Neural cell (in vitro differentiated cells): ENCODE results near the gene C1orf210. TPM values are rescaled to one million over a fixed set of nuclear protein-coding genes. Genes with fewer than 3 reads are reported as not detected.

ENCODE experiments used
- H2AFZ ChIP-seq: fragments of 200-600, 300-800 bp; sonication (generic), shearing (Covaris generic); 2 replicates; pipeline ENCODE4 v1.6.0; 2014; ENCODE audit warnings: low read depth, mild to moderate bottlenecking, antibody characterized with exemption, low read length, moderate library complexity
- H3F3A ChIP-seq: fragments of 200-600 bp; shearing (Covaris generic); 2 replicates; pipeline ENCODE4 v1.6.1; 2016; ENCODE audit warnings: mild to moderate bottlenecking, moderate library complexity, mixed read lengths, antibody characterized with exemption, low read length; ENCODE audit not compliant: insufficient read depth, poor library complexity, severe bottlenecking
- H3K27ac ChIP-seq: fragments of 200-600, 300-800 bp; sonication (generic), shearing (Covaris generic); 2 replicates; pipeline ENCODE4 v1.5.1; 2014; ENCODE audit warnings: mild to moderate bottlenecking, low read length, moderate library complexity
- H3K27me3 ChIP-seq: fragments of 300-800, 200-600 bp; sonication (generic), shearing (Covaris generic); 2 replicates; pipeline ENCODE4 v1.6.0; 2014; ENCODE audit warnings: mild to moderate bottlenecking, low read depth, low read length, moderate library complexity; ENCODE audit not compliant: insufficient read depth
- H3K36me3 ChIP-seq: fragments of 300-800, 200-600 bp; sonication (generic), shearing (Covaris generic); 2 replicates; pipeline ENCODE4 v1.5.1; 2014; ENCODE audit warnings: mild to moderate bottlenecking, antibody characterized with exemption, low read length, moderate library complexity; ENCODE audit not compliant: insufficient read depth
- H3K4me2 ChIP-seq: fragments of 300-800, 200-600 bp; sonication (generic), shearing (Covaris generic); 2 replicates; pipeline ENCODE4 v1.6.0; 2014; ENCODE audit warnings: mild to moderate bottlenecking, low read length
- H3K4me3 ChIP-seq: fragments of 300-800, 200-600 bp; sonication (generic), shearing (Covaris generic); 2 replicates; pipeline ENCODE4 v1.5.1; 2014; ENCODE audit warnings: mild to moderate bottlenecking, low read length, moderate library complexity
- H3K79me2 ChIP-seq: fragments of 200-600 bp; shearing (Covaris generic); replicated peaks from 2 replicates; pipeline ENCODE4 v1.6.0; 2014; ENCODE audit warnings: mild to moderate bottlenecking, low read length, moderate library complexity; ENCODE audit not compliant: insufficient read depth
- H3K9ac ChIP-seq: fragments of 300-800, 200-600 bp; sonication (generic), shearing (Covaris generic); 2 replicates; pipeline ENCODE4 v1.6.1; 2016; ENCODE audit warnings: mild to moderate bottlenecking, low read length, mixed read lengths
- H3K9me2 ChIP-seq: fragments of 200-600 bp; shearing (Covaris generic); 2 replicates; pipeline ENCODE4 v1.6.1; 2016; ENCODE audit warnings: mild to moderate bottlenecking, low read length, mixed read lengths; ENCODE audit not compliant: insufficient read depth
- H3K9me3 ChIP-seq: fragments of 200-600, 300-800 bp; sonication (generic), shearing (Covaris generic); 2 replicates; pipeline ENCODE4 v1.6.1; 2016; ENCODE audit warnings: mild to moderate bottlenecking, mixed run types, low read length, moderate library complexity, mixed read lengths
- H4K20me1 ChIP-seq: fragments of 200-600 bp; shearing (Covaris generic); 2 replicates; pipeline ENCODE4 v1.6.1; 2016; ENCODE audit warnings: mild to moderate bottlenecking, mixed run types; ENCODE audit not compliant: insufficient read depth
- CTCF ChIP-seq: fragments of 450-650 bp; IDR thresholded peaks from 2 replicates; pipeline ENCODE4 v1.5.1; 2014; ENCODE audit warnings: antibody characterized with exemption, mild to moderate bottlenecking, moderate library complexity; ENCODE audit not compliant: poor library complexity, severe bottlenecking
- EP300 ChIP-seq: fragments of 450-650 bp; conservative IDR thresholded peaks from 2 replicates; pipeline ENCODE4 v1.6.1; 2014; ENCODE audit warnings: antibody characterized with exemption, mild to moderate bottlenecking, moderate library complexity; ENCODE audit not compliant: poor library complexity, severe bottlenecking
- EZH2 ChIP-seq: fragments of 200-600, 300-800 bp; shearing (Covaris generic), sonication (generic); IDR thresholded peaks from 2 replicates; pipeline ENCODE4 v1.6.1; 2014; ENCODE audit warnings: antibody characterized with exemption, low read length, borderline replicate concordance, mild to moderate bottlenecking; ENCODE audit not compliant: insufficient read depth, poor library complexity, severe bottlenecking
- MXI1 ChIP-seq: fragments of 450-650 bp; conservative IDR thresholded peaks from 2 replicates; pipeline ENCODE4 v1.6.1; 2014; ENCODE audit warnings: antibody characterized with exemption, mild to moderate bottlenecking; ENCODE audit not compliant: poor library complexity, severe bottlenecking
- POLR2AphosphoS5 ChIP-seq: IDR thresholded peaks from 2 replicates; pipeline ENCODE4 v1.6.1; 2012
- RAD21 ChIP-seq: fragments of 450-650 bp; conservative IDR thresholded peaks from 2 replicates; pipeline ENCODE4 v1.6.1; 2014; ENCODE audit warnings: antibody characterized with exemption, mild to moderate bottlenecking, moderate library complexity
- REST ChIP-seq: IDR thresholded peaks from 2 replicates; pipeline ENCODE4 v1.6.1; 2012; ENCODE audit warnings: borderline replicate concordance
- SMC3 ChIP-seq: fragments of 450-650 bp; conservative IDR thresholded peaks from 2 replicates; pipeline ENCODE4 v1.6.1; 2014; ENCODE audit warnings: antibody characterized with exemption, mild to moderate bottlenecking, moderate library complexity; ENCODE audit not compliant: poor library complexity
- TAF1 ChIP-seq: IDR thresholded peaks from 2 replicates; pipeline ENCODE4 v1.6.1; 2012; ENCODE audit warnings: low read depth
- polyA plus RNA-seq: library from polyadenylated mRNA; depleted of rRNA; stranded (reverse); fragments of >200 nt; gene quantifications from 2 replicates; pipeline ENCODE4 v1.2.3, GENCODE V29; 2014

C1orf210 gene
- polyA plus RNA-seq, 1 donor from 2014 or later, result not detected

- Histone ChIP-seq H3K27ac (no peak overlapping the region), H3K4me3 (no peak overlapping the region), H3K79me2 (no peaks in the 10 kb centered on the region), H3K27me3 (no peaks in the 10 kb centered on the region), H3K4me2 (no peak overlapping the region), H3F3A (no peaks in the 10 kb centered on the region), H3K9me2 (no peaks in the 10 kb centered on the region), H4K20me1 (no peaks in the 10 kb centered on the region), H3K9ac (no peak overlapping the region), H3K36me3 (no peaks in the 10 kb centered on the region), H2AFZ (no peak overlapping the region), H3K9me3 (no peaks in the 10 kb centered on the region)
- TF ChIP-seq EZH2 (no peak), RAD21 (no peak), MXI1 (no peak), SMC3 (no peak), EP300 (no peak), REST (no peak), POLR2AphosphoS5 (no peak), TAF1 (no peak), CTCF (no peak)
These were observed 21.5 kb upstream of the C1orf210 start for GRCh38 chr1:43306688-43307457.

GRCh38 chr1:43305926-43306687, 20.7 kb upstream of the C1orf210 start:
- Histone ChIP-seq H4K20me1 (no peaks in the 10 kb centered on the region), H3K36me3 (no peaks in the 10 kb centered on the region), H3K9ac (no peak overlapping the region), H3K27me3 (no peaks in the 10 kb centered on the region), H2AFZ (no peak overlapping the region), H3K27ac (no peak overlapping the region), H3K9me2 (no peaks in the 10 kb centered on the region), H3K4me2 (no peak overlapping the region), H3K79me2 (no peaks in the 10 kb centered on the region), H3F3A (no peaks in the 10 kb centered on the region), H3K4me3 (no peak overlapping the region), H3K9me3 (no peaks in the 10 kb centered on the region)
- TF ChIP-seq RAD21, result no peak
- TF ChIP-seq REST, result no peak
- no peak for TF ChIP-seq MXI1
- TF ChIP-seq EP300, result no peak
- no peak for TF ChIP-seq POLR2AphosphoS5
- TF ChIP-seq EZH2, result no peak
- no peak for TF ChIP-seq TAF1
- TF ChIP-seq CTCF, result no peak
- TF ChIP-seq SMC3, result no peak
